ENCODE measurements around the gene ALS2CL.

ALS2CL gene

DNA sequence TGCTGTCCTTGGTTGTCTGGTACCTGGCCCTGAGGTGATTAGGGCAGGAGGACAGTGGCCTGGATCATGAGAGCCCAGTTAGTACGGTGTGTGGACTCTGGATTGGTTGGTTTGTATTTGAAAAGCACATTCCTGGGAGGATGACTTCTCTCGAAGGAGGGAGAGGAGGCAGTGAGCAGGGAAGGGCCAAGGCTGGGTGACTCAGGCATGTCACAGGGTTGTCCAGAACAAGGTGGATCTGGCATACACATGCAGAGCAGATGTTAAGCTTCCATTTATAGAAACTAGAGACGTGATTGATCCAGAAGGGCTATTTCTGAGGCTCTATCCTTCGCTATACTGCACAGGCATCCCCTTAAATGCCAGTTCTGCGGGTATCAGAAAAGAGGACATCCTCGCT lies 46.8 kb downstream of the ALS2CL start:
- Histone ChIP-seq H3K4me3 (ENCODE audit: low read depth, low read length) (no peak overlapping the region), H3K27ac (no peak overlapping the region), H3K9me3 (ENCODE audit: severe bottlenecking) (peaks cover 2% of the 10 kb centered on the region), H3K27me3 (ENCODE audit: insufficient read depth, low read depth, severe bottlenecking) (no peaks in the 10 kb centered on the region), H3K36me3 (no peaks in the 10 kb centered on the region)
- DNase-seq, result no peak
- TF ChIP-seq CTCF (IDR thresholded peaks at IDR 0.05; ENCODE audit: low read depth, low read length), result no peak

DNA sequence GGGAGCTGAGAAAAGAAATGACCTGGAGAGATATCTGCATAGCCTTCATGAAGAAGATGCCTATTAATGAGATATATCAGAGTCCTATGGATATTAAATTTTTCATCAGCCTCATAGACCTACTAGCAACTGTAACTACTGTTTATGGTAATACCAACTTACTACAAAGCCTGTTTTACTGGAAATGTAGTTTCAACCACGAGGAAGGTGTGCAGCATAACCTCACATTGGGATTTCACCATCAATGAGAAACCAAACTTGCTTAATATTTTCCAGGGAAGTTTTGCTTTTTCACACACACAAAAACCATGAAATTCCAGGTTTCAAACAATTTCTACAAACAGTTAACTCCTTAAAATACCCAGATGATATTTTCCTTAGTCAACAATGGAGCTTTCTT lies 49.8 kb downstream of the ALS2CL start:
- H3K27ac ChIP-seq, result no peak overlapping the region
- H3K9me3 ChIP-seq (ENCODE audit: severe bottlenecking), result peaks cover 3% of the 10 kb centered on the region
- no peak for TF ChIP-seq CTCF (IDR thresholded peaks at IDR 0.05; ENCODE audit: low read depth, low read length)

GRCh38 chr3:46642971-46643370 lies 50.5 kb downstream of the ALS2CL start:
- Histone ChIP-seq H3K4me3 (ENCODE audit: low read depth, low read length) (no peak overlapping the region), H3K36me3 (no peaks in the 10 kb centered on the region), H3K27ac (no peak overlapping the region), H3K27me3 (ENCODE audit: insufficient read depth, low read depth, severe bottlenecking) (no peaks in the 10 kb centered on the region), H3K9me3 (ENCODE audit: severe bottlenecking) (peaks cover 3% of the 10 kb centered on the region)
- no peak for DNase-seq
- TF ChIP-seq CTCF (IDR thresholded peaks at IDR 0.05; ENCODE audit: low read depth, low read length), result no peak

More for the DNA sequence above, 49.8 kb downstream of the ALS2CL start:
- Histone ChIP-seq H3K4me3 (ENCODE audit: low read depth, low read length) (no peak overlapping the region), H3K36me3 (no peaks in the 10 kb centered on the region), H3K27me3 (ENCODE audit: insufficient read depth, low read depth, severe bottlenecking) (no peaks in the 10 kb centered on the region)
- DNase-seq, result no peak

GRCh38 chr3:46640927-46641326 lies 52.6 kb downstream of the ALS2CL start:
- H3K27ac ChIP-seq, result no peak overlapping the region
- no peak for TF ChIP-seq CTCF (IDR thresholded peaks at IDR 0.05; ENCODE audit: low read depth, low read length)
- no peak overlapping the region for H3K4me3 ChIP-seq (ENCODE audit: low read depth, low read length)
- no peak for DNase-seq
- H3K36me3 ChIP-seq, result no peaks in the 10 kb centered on the region
- H3K9me3 ChIP-seq (ENCODE audit: severe bottlenecking), result peaks cover 3% of the 10 kb centered on the region
- H3K27me3 ChIP-seq (ENCODE audit: insufficient read depth, low read depth, severe bottlenecking), result no peaks in the 10 kb centered on the region

- no peak for DNase-seq
- Histone ChIP-seq H3K27ac (no peak overlapping the region), H3K36me3 (no peaks in the 10 kb centered on the region), H3K27me3 (ENCODE audit: insufficient read depth, low read depth, severe bottlenecking) (no peaks in the 10 kb centered on the region), H3K9me3 (ENCODE audit: severe bottlenecking) (peaks cover 3% of the 10 kb centered on the region), H3K4me3 (ENCODE audit: low read depth, low read length) (no peak overlapping the region)
- no peak for TF ChIP-seq CTCF (IDR thresholded peaks at IDR 0.05; ENCODE audit: low read depth, low read length)
Measured at GRCh38 chr3:46639221-46639620, 54.3 kb downstream of the ALS2CL start.

- no peak for DNase-seq
- no peak for TF ChIP-seq CTCF (IDR thresholded peaks at IDR 0.05; ENCODE audit: low read depth, low read length)
- no peaks in the 10 kb centered on the region for H3K27me3 ChIP-seq (ENCODE audit: insufficient read depth, low read depth, severe bottlenecking)
- H3K27ac ChIP-seq, result no peak overlapping the region
- H3K9me3 ChIP-seq (ENCODE audit: severe bottlenecking), result no peaks in the 10 kb centered on the region
- H3K36me3 ChIP-seq, result no peaks in the 10 kb centered on the region
- no peak overlapping the region for H3K4me3 ChIP-seq (ENCODE audit: low read depth, low read length)
Measured at GRCh38 chr3:46634856-46635255, 58.6 kb downstream of the ALS2CL start.
